ENCODE results near the gene CYSRT1. TPM values are rescaled to one million over a fixed set of nuclear protein-coding genes. Genes with fewer than 3 reads are reported as not detected.

The CYSRT1 gene
- polyA plus RNA-seq, 1 of the 3 experiments (the other 2 are of a cell fraction) = 2.1 TPM

DNA sequence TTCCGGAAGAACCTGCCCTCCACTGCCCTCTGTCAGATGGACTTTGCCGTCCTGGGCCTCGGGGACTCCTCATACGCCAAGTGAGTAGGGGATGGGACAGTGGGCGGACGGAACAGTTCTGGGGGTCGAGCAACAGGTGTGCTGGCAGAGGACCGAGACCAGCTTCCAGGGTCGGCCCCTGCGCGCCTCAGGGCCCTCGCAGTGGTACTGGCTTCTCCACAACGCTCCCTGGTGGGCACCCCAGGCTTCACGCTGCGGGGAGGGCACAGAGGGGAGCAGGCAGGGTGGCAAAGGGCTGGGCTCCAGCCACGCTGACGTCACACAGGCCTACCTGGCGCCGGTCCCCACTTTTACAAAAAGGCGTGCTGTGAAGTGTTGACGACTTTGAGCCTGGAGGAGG lies 12.5 kb upstream of the CYSRT1 start (continued):
- TF ChIP-seq, protein P1, sequence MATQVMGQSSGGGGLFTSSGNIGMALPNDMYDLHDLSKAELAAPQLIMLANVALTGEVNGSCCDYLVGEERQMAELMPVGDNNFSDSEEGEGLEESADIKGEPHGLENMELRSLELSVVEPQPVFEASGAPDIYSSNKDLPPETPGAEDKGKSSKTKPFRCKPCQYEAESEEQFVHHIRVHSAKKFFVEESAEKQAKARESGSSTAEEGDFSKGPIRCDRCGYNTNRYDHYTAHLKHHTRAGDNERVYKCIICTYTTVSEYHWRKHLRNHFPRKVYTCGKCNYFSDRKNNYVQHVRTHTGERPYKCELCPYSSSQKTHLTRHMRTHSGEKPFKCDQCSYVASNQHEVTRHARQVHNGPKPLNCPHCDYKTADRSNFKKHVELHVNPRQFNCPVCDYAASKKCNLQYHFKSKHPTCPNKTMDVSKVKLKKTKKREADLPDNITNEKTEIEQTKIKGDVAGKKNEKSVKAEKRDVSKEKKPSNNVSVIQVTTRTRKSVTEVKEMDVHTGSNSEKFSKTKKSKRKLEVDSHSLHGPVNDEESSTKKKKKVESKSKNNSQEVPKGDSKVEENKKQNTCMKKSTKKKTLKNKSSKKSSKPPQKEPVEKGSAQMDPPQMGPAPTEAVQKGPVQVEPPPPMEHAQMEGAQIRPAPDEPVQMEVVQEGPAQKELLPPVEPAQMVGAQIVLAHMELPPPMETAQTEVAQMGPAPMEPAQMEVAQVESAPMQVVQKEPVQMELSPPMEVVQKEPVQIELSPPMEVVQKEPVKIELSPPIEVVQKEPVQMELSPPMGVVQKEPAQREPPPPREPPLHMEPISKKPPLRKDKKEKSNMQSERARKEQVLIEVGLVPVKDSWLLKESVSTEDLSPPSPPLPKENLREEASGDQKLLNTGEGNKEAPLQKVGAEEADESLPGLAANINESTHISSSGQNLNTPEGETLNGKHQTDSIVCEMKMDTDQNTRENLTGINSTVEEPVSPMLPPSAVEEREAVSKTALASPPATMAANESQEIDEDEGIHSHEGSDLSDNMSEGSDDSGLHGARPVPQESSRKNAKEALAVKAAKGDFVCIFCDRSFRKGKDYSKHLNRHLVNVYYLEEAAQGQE (IDR thresholded peaks at IDR 0.05; ENCODE audit: low read depth, low read length) = no peak
- TF ChIP-seq, protein P2, sequence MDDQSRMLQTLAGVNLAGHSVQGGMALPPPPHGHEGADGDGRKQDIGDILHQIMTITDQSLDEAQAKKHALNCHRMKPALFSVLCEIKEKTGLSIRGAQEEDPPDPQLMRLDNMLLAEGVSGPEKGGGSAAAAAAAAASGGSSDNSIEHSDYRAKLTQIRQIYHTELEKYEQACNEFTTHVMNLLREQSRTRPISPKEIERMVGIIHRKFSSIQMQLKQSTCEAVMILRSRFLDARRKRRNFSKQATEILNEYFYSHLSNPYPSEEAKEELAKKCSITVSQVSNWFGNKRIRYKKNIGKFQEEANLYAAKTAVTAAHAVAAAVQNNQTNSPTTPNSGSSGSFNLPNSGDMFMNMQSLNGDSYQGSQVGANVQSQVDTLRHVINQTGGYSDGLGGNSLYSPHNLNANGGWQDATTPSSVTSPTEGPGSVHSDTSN (IDR thresholded peaks at IDR 0.05) = no peak
- no peak for TF ChIP-seq RAD21 (IDR thresholded peaks at IDR 0.05; ENCODE audit: low read length)
- no peak for TF ChIP-seq MAX (IDR thresholded peaks at IDR 0.05; ENCODE audit: low read depth)

- 94% methylated on average over 25 of the region's 49 CpGs for WGBS (ENCODE audit: low lambda C conversion rate)
- DNase-seq = peak; percentile 58
- H3F3A ChIP-seq (replicated peaks; ENCODE audit: insufficient read depth) = no peaks in the 10 kb centered on the region
- TF ChIP-seq SMC3 (IDR thresholded peaks at IDR 0.05; ENCODE audit: low read depth, low read length) (no peak), MAX (IDR thresholded peaks at IDR 0.05; ENCODE audit: low read depth) (no peak), RFX5 (IDR thresholded peaks at IDR 0.05; ENCODE audit: low read length) (no peak), MEF2A (IDR thresholded peaks at IDR 0.05; ENCODE audit: borderline replicate concordance, low read depth) (no peak), TAF1 (IDR thresholded peaks at IDR 0.05; ENCODE audit: borderline replicate concordance, low read depth, low read length) (no peak), CTCF (IDR thresholded peaks at IDR 0.05) (peak; percentile 24; the same call in 1 of the 2 replicates)
- TF ChIP-seq, protein P2 (IDR thresholded peaks at IDR 0.05) = no peak
- H4K20me1 ChIP-seq (ENCODE audit: insufficient read depth) = no peaks in the 10 kb centered on the region
- ChIA-PET CTCF (interaction anchor here (0.9 to 1.9 kb wide), 5 partner anchors 14 to 305 kb away, joined by 3 to 6 read pairs (median 4); partner anchors contain the start of gene RNF224), POLR2A (interaction anchor here (1.3 to 1.9 kb wide), 2 partner anchors 13 to 27 kb away, joined by 3 to 6 read pairs; partner anchors contain the start of genes TPRN and TUBB4B)
- no peaks in the 10 kb centered on the region for H3K27me3 ChIP-seq (ENCODE audit: insufficient read depth)
- H3K4me2 ChIP-seq = no peak overlapping the region
- H3K27ac ChIP-seq (ENCODE audit: low read depth in 2 of 2, low read length in 1 of 2) = no peak overlapping the region
- no peak overlapping the region for H3K9ac ChIP-seq
- H3K4me3 ChIP-seq (ENCODE audit: low read depth in 2 of 2, low read length in 1 of 2) = no peak overlapping the region
- no peaks in the 10 kb centered on the region for H3K4me1 ChIP-seq (ENCODE audit: control insufficient read depth in 1 of 2, insufficient read depth in 2 of 2, low read depth in 1 of 2, low read length in 1 of 2)
- H3K36me3 ChIP-seq (replicated peaks in 1 of 2; ENCODE audit: control insufficient read depth in 1 of 2, insufficient read depth in 2 of 2, low read length in 1 of 2) = peaks cover 0 to 14% of the 10 kb centered on the region in 2 experiments
- H3K9me2 ChIP-seq = no peaks in the 10 kb centered on the region
- no peak overlapping the region for H2AFZ ChIP-seq (ENCODE audit: low read depth)
- H3K79me2 ChIP-seq (ENCODE audit: insufficient read depth) = peaks cover 1% of the 10 kb centered on the region; the same call in 1 of the 2 replicates
- H3K9me3 ChIP-seq = no peaks in the 10 kb centered on the region
Observed at GRCh38 chr9:137213160-137214060, 11.6 kb upstream of the CYSRT1 start.
